H9 (cell line): ENCODE measurements around the gene MAPK4. TPM values are rescaled to one million over a fixed set of nuclear protein-coding genes. Genes with fewer than 3 reads are reported as not detected.

Experiments used
- DNase-seq: peaks from one replicate; pipeline ENCODE4 v3.0.0-alpha.2; 2017
- H2AFZ ChIP-seq: one replicate; pipeline ENCODE4 v1.6.1; 2013; ENCODE audit warnings: mild to moderate bottlenecking, low read length, control low read depth, moderate library complexity
- H2AK5ac ChIP-seq: 2 replicates; pipeline ENCODE4 v1.6.1; 2013; ENCODE audit warnings: low read length, control low read depth, mixed read lengths; ENCODE audit not compliant: insufficient read length
- H2BK120ac ChIP-seq: one replicate; pipeline ENCODE4 v1.6.1; 2013; ENCODE audit warnings: low read depth, mild to moderate bottlenecking, low read length, control low read depth, inconsistent platforms; ENCODE audit not compliant: poor library complexity, severe bottlenecking
- H2BK12ac ChIP-seq: 2 replicates; pipeline ENCODE4 v1.6.1; 2013; ENCODE audit warnings: low read length, control low read depth, mixed read lengths, low read depth; ENCODE audit not compliant: insufficient read length
- H2BK15ac ChIP-seq: 2 replicates; pipeline ENCODE4 v1.6.1; 2013; ENCODE audit warnings: low read depth, low read length, control low read depth
- H2BK20ac ChIP-seq: one replicate; pipeline ENCODE4 v1.6.1; 2013; ENCODE audit warnings: low read depth, mild to moderate bottlenecking, low read length, control low read depth, inconsistent platforms; ENCODE audit not compliant: poor library complexity, severe bottlenecking
- H2BK5ac ChIP-seq: 2 replicates; pipeline ENCODE4 v1.6.1; 2013; ENCODE audit warnings: low read length, control low read depth, mixed read lengths; ENCODE audit not compliant: insufficient read length
- H3K14ac ChIP-seq: 2 replicates; pipeline ENCODE4 v1.6.1; 2013; ENCODE audit warnings: low read length, control low read depth; ENCODE audit not compliant: insufficient read depth
- H3K18ac ChIP-seq: 2 replicates; pipeline ENCODE4 v1.6.1; 2013; ENCODE audit warnings: low read depth, mild to moderate bottlenecking, mixed read lengths, low read length, control low read depth; ENCODE audit not compliant: insufficient read length
- H3K23ac ChIP-seq: 2 replicates; pipeline ENCODE4 v1.6.1; 2013; ENCODE audit warnings: low read length, control low read depth, mixed read lengths, low read depth; ENCODE audit not compliant: insufficient read length
- H3K23me2 ChIP-seq: 2 replicates; pipeline ENCODE4 v1.6.1; 2013; ENCODE audit warnings: low read depth, mild to moderate bottlenecking, mixed read lengths, low read length, control low read depth; ENCODE audit not compliant: insufficient read length, poor library complexity, severe bottlenecking
- H3K27ac ChIP-seq: 2 replicates; pipeline ENCODE4 v1.5.1; 2013; ENCODE audit warnings: low read length, control low read depth, mixed read lengths, low read depth; ENCODE audit not compliant: insufficient read length
- H3K27me3 ChIP-seq: 2 replicates; pipeline ENCODE4 v1.6.1; 2013; ENCODE audit warnings: low read length, control low read depth, inconsistent platforms; ENCODE audit not compliant: insufficient read depth
- H3K4ac ChIP-seq: 2 replicates; pipeline ENCODE4 v1.6.1; 2013; ENCODE audit warnings: low read depth, mild to moderate bottlenecking, control low read depth, inconsistent platforms, low read length, moderate library complexity
- H3K4me1 ChIP-seq: 2 replicates; pipeline ENCODE4 v1.6.1; 2013; ENCODE audit warnings: low read length, control low read depth, inconsistent platforms; ENCODE audit not compliant: insufficient read depth
- H3K4me2 ChIP-seq: 2 replicates; pipeline ENCODE4 v1.6.1; 2013; ENCODE audit warnings: low read length, control low read depth, mixed read lengths; ENCODE audit not compliant: insufficient read length, insufficient read depth
- H3K56ac ChIP-seq: 2 replicates; pipeline ENCODE4 v1.6.1; 2013; ENCODE audit warnings: low read depth, mild to moderate bottlenecking, mixed read lengths, low read length, control low read depth; ENCODE audit not compliant: insufficient read length
- H3K79me1 ChIP-seq: 2 replicates; pipeline ENCODE4 v1.6.1; 2013; ENCODE audit warnings: low read depth, mild to moderate bottlenecking, moderate library complexity, low read length, control low read depth, inconsistent platforms; ENCODE audit not compliant: insufficient read depth, poor library complexity, severe bottlenecking
- H3K79me2 ChIP-seq: 2 replicates; pipeline ENCODE4 v1.6.1; 2013; ENCODE audit warnings: low read length, control low read depth, inconsistent platforms; ENCODE audit not compliant: insufficient read depth
- H3K9ac ChIP-seq: 2 replicates; pipeline ENCODE4 v1.6.1; 2013; ENCODE audit warnings: low read length, control low read depth, mixed read lengths; ENCODE audit not compliant: insufficient read length; ENCODE audit errors: extremely low read depth
- H3K9me3 ChIP-seq: one replicate; pipeline ENCODE4 v1.6.1; 2013; ENCODE audit warnings: low read depth, low read length, inconsistent platforms; ENCODE audit not compliant: control insufficient read depth
- H3T11ph ChIP-seq: one replicate; pipeline ENCODE4 v1.6.1; 2013; ENCODE audit warnings: mild to moderate bottlenecking, low read length, control low read depth, inconsistent platforms
- H4K20me1 ChIP-seq: one replicate; pipeline ENCODE4 v1.6.1; 2013; ENCODE audit not compliant: control insufficient read depth, insufficient read length, insufficient read depth
- H4K5ac ChIP-seq: 2 replicates; pipeline ENCODE4 v1.6.1; 2013; ENCODE audit warnings: low read depth, mild to moderate bottlenecking, mixed read lengths, low read length, control low read depth; ENCODE audit not compliant: insufficient read length
- H4K8ac ChIP-seq: replicated peaks from 2 replicates; pipeline ENCODE4 v1.6.1; 2013; ENCODE audit warnings: low read length, control low read depth, mixed read lengths, low read depth; ENCODE audit not compliant: insufficient read length
- H4K91ac ChIP-seq: 2 replicates; pipeline ENCODE4 v1.6.1; 2013; ENCODE audit warnings: low read depth, mild to moderate bottlenecking, moderate library complexity, mixed read lengths, low read length, control low read depth; ENCODE audit not compliant: insufficient read length
- H3K27ac Mint-ChIP-seq, 3 experiments: 2 replicates in 2 of 3; 3 replicates in 1 of 3; pipeline ENCODE4 v1.8.0; 2020 to 2021; ENCODE audit warnings: mixed read lengths in 3 of 3, mild to moderate bottlenecking in 1 of 3, moderate library complexity in 1 of 3
- H3K27me3 Mint-ChIP-seq: 2 replicates; pipeline ENCODE4 v1.8.0; 2021; ENCODE audit warnings: low read depth, mild to moderate bottlenecking, moderate library complexity, mixed read lengths
- H3K36me3 Mint-ChIP-seq, 3 experiments: 2 replicates in 2 of 3; 3 replicates in 1 of 3; pipeline ENCODE4 v1.8.0; 2020 to 2021; ENCODE audit warnings: low read depth in 3 of 3, mixed read lengths in 3 of 3; ENCODE audit not compliant: insufficient read depth in 1 of 3
- H3K4me1 Mint-ChIP-seq, 2 experiments: 2 replicates each; pipeline ENCODE4 v1.8.0; 2020; ENCODE audit warnings: mixed read lengths in 2 of 2
- H3K4me3 Mint-ChIP-seq, 2 experiments: 2 replicates in 1 of 2; 3 replicates in 1 of 2; pipeline ENCODE4 v1.8.0; 2020 to 2021; ENCODE audit warnings: mild to moderate bottlenecking in 2 of 2, mixed read lengths in 2 of 2, moderate library complexity in 1 of 2
- H3K9me3 Mint-ChIP-seq, 2 experiments: 2 replicates in 1 of 2; 3 replicates in 1 of 2; pipeline ENCODE4 v1.8.0; 2020; ENCODE audit warnings: mild to moderate bottlenecking in 2 of 2, mixed read lengths in 2 of 2, moderate library complexity in 1 of 2
- CTCF ChIP-seq: fragments of 200-600 bp; sonication (generic); conservative IDR thresholded peaks from 3 replicates; pipeline ENCODE4 v1.8.0; 2021; ENCODE audit warnings: antibody characterized with exemption, mild to moderate bottlenecking
- WGBS: extraction: QIAGEN DNeasy Blood & Tissue Kit; methylation state at CpG from one replicate; pipeline ENCODE4 v1.1.7; 2013; ENCODE audit warnings: missing lambda C conversion rate, low lambda C conversion rate, mixed read lengths; ENCODE audit not compliant: insufficient read length; ENCODE audit errors: extremely low coverage; 5-methylcytosine and 5-hydroxymethylcytosine counted together
- total RNA-seq: library from RNA; stranded (reverse); gene quantifications from 2 replicates; pipeline ENCODE4 v1.2.1, GENCODE V29; 2021

MAPK4 gene
- total RNA-seq, 1 experiment from 2014 or later = 1.6 TPM

GRCh38 chr18:50606609-50607008 lies 46.7 kb downstream of the MAPK4 start:
- no peak for TF ChIP-seq CTCF
- WGBS = no CpG with 5 or more reads among the region's 5 CpGs

More at GRCh38 chr18:50606609-50607008, 46.7 kb downstream of the MAPK4 start:
- Histone ChIP-seq H3K23ac (no peak overlapping the region), H2AFZ (no peak overlapping the region), H3K27me3 (no peaks in the 10 kb centered on the region), H4K91ac (no peak overlapping the region), H3K4me2 (no peak overlapping the region), H2BK15ac (no peak overlapping the region), H3K4me1 (no peaks in the 10 kb centered on the region), H3K18ac (no peak overlapping the region), H4K8ac (no peak overlapping the region), H3K23me2 (no peaks in the 10 kb centered on the region), H3K4ac (no peak overlapping the region), H4K20me1 (no peaks in the 10 kb centered on the region), H3K9me3 (no peaks in the 10 kb centered on the region), H3T11ph (no peak overlapping the region), H3K14ac (no peak overlapping the region), H4K5ac (no peak overlapping the region), H3K79me2 (no peaks in the 10 kb centered on the region), H3K79me1 (no peaks in the 10 kb centered on the region), H3K27ac (no peak overlapping the region), H2BK20ac (no peak overlapping the region), H2AK5ac (no peak overlapping the region), H3K56ac (no peak overlapping the region), H2BK12ac (no peak overlapping the region), H2BK5ac (no peak overlapping the region), H2BK120ac (no peak overlapping the region), H3K9ac (no peak overlapping the region)
- H3K27ac Mint-ChIP-seq = no peak overlapping the region
- H3K27me3 Mint-ChIP-seq = no peaks in the 10 kb centered on the region
- no peak overlapping the region for H3K4me3 Mint-ChIP-seq
- peaks cover 3 to 6% (median 3%) of the 10 kb centered on the region in 3 experiments; a peak in 6 of 7 replicates for H3K36me3 Mint-ChIP-seq
- H3K9me3 Mint-ChIP-seq = peaks cover 5 to 6% of the 10 kb centered on the region in 2 experiments; a peak in 3 of 5 replicates
- H3K4me1 Mint-ChIP-seq = no peaks in the 10 kb centered on the region
- no peak for DNase-seq
